UCSD-AML1 (cell line): Measurements from ENCODE around the gene HAUS7.

Experiments used
- DNase-seq: peaks from one replicate; lab custom pipeline; 2025; ENCODE audit not compliant: unreplicated experiment; lab: John Stamatoyannopoulos, UW

The HAUS7 gene

GRCh38 chrX:153457136-153457825, 13.1 kb downstream of the HAUS7 start:
- DNase-seq: no peak

- DNase-seq: no peak
Measured at GRCh38 chrX:153456704-153457103, 13.7 kb downstream of the HAUS7 start.

GRCh38 chrX:153456161-153456560, 14.2 kb downstream of the HAUS7 start:
- no peak for DNase-seq

GRCh38 chrX:153455571-153455970, 14.8 kb downstream of the HAUS7 start:
- DNase-seq: no peak

- DNase-seq: no peak
Measured at GRCh38 chrX:153454901-153455550, 15.3 kb downstream of the HAUS7 start.

GRCh38 chrX:153450949-153451277, 19.5 kb downstream of the HAUS7 start:
- DNase-seq: no peak

- no peak for DNase-seq
Measured at GRCh38 chrX:153450114-153450948, 20.0 kb downstream of the HAUS7 start.

GRCh38 chrX:153449368-153450113, 20.8 kb downstream of the HAUS7 start:
- DNase-seq: no peak

- DNase-seq: no peak
Measured at GRCh38 chrX:153448556-153449367, 21.6 kb downstream of the HAUS7 start.

- DNase-seq: no peak
Measured at GRCh38 chrX:153447581-153447960, 22.8 kb downstream of the HAUS7 start.

- DNase-seq: no peak
Measured at GRCh38 chrX:153446950-153447580, 23.3 kb downstream of the HAUS7 start.

GRCh38 chrX:153446636-153446936, 23.8 kb downstream of the HAUS7 start:
- no peak for DNase-seq

GRCh38 chrX:153445856-153446635, 24.3 kb downstream of the HAUS7 start, which contains the start of gene TREX2:
TREX2 (minus strand) TSS chrX:153446056; CDS start chrX:153445430, 626 bp downstream.
- DNase-seq: no peak

GRCh38 chrX:153445106-153445855, 25.1 kb downstream of the HAUS7 start:
- DNase-seq: no peak

- no peak for DNase-seq
Measured at GRCh38 chrX:153444333-153445011, 25.9 kb downstream of the HAUS7 start.

- no peak for DNase-seq
Measured at GRCh38 chrX:153443476-153444332, 26.7 kb downstream of the HAUS7 start.

GRCh38 chrX:153442463-153442862, 27.9 kb downstream of the HAUS7 start:
- no peak for DNase-seq
